A673 (cell line): ENCODE results near the gene TTC7B.

Experiments used
- EZH2 ChIP-seq: fragments of 200-600 bp; sonication (generic); IDR thresholded peaks from 2 replicates; pipeline ENCODE4 v1.6.1; 2017; ENCODE audit warnings: borderline replicate concordance, low read depth, mild to moderate bottlenecking, mixed read lengths, antibody characterized with exemption, low read length; ENCODE audit not compliant: poor library complexity, severe bottlenecking
- TF ChIP-seq, protein P1 (sequence below): fragments of 300-800, 200-600 bp; sonication (generic); conservative IDR thresholded peaks from 2 replicates; pipeline ENCODE4 v1.5.1; 2017; ENCODE audit warnings: low read depth, mild to moderate bottlenecking, antibody characterized with exemption, low read length, moderate library complexity, mixed read lengths

DNA sequence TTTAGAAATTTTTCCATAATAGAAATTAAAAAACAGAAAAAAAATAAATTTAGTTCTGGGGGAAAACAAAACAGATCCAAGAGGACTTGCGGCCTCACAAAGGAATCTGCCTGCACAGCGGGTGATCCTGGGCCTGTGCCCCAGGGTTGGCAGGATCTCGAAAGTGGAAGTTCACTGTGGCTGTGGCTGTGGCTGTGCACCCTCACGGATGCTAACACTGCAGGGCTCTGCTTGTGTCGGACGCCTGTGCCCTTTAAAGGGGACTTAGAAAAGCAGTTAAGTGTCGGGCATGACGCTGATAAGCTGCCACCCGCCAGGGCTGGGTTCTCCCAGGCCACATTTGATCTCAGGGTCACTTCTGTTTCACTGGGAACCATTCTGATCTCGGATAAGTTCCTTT is 209.1 kb downstream of the TTC7B start:
- TF ChIP-seq, protein P1, sequence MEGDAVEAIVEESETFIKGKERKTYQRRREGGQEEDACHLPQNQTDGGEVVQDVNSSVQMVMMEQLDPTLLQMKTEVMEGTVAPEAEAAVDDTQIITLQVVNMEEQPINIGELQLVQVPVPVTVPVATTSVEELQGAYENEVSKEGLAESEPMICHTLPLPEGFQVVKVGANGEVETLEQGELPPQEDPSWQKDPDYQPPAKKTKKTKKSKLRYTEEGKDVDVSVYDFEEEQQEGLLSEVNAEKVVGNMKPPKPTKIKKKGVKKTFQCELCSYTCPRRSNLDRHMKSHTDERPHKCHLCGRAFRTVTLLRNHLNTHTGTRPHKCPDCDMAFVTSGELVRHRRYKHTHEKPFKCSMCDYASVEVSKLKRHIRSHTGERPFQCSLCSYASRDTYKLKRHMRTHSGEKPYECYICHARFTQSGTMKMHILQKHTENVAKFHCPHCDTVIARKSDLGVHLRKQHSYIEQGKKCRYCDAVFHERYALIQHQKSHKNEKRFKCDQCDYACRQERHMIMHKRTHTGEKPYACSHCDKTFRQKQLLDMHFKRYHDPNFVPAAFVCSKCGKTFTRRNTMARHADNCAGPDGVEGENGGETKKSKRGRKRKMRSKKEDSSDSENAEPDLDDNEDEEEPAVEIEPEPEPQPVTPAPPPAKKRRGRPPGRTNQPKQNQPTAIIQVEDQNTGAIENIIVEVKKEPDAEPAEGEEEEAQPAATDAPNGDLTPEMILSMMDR = no peak
- TF ChIP-seq EZH2 = no peak
